Measurements from ENCODE around the gene THEMIS.
"Not testable (repeated sequence)": the region's sequence is repeated elsewhere in the genome, so short reads cannot be mapped to it uniquely, and the experiment has no call there.

THEMIS gene

DNA sequence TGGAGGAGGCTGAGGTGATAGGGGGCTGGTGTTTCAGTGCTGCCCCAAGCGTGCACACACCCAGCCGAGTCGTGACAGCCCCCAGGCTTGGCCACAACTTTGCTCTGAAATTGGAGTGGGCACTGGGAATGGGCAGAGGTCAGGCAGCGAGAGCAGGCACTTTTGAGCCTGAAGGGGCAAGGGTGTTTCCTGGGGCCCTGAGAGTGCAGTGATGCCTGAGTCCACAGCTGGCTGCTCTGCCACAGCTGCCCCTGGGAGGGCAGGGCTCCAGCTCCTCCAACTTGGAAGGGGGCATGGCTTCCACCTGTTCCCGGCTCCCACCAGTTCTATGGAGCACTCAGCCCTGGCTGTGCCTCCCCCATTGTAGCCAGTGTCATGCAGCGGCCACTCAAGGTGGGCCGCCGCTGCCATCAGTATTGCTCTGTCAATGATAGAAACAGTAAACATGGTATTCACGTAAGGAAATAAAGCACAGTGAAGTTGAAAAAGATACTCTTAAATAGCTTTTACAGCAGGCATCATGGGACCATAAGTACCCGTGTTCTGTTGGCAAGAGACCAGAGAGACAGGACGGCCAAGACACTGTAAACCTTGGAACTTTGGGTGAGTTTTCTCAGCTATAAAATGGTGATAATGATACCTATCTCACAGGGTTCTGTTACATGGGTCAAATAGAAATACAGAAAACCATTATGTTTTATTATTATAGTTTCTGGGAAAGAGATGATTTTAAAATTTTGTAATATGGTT is 108.9 kb downstream of the THEMIS start:
- DNase-seq, result no peak

- DNase-seq, result no peak
Measured at GRCh38 chr6:127790571-127790970, 110.3 kb downstream of the THEMIS start.

DNA sequence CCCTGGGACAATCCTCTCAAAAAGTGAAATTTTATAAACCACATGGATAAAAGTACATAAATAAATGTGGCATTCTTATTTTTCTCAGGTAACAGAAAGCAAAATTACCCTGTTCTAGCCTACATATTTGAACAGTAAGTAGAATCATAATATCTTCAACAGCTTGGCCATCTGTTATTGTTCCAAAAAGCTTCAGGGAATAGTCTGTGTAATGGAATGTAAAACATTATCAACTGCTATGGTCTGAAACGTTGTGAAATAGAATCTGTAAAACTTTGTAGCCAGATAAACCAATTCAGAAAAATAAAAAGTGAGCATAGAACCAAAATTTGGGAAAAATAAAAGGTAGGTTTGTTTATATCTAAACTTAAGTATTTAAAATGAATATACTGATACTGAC is 114.7 kb downstream of the THEMIS start:
- DNase-seq, result no peak

DNA sequence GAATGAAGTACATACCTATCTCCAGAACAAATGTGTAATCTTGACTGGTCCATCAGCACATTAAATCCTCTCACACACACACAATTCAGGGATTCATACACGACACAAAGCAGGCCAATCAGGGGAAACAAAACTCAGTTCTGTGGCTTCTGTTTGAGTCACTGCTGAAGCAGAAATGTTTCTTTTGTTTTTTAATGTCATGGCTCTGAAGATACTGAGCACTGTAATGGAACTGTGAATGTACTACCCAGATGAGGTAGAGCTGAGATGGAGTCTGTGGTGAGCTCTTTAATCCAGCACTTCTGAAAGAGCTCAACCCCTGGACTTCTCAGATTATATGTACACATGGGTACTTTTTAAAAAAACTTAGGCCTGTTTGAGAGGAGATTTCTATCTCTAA is 116.4 kb downstream of the THEMIS start:
- DNase-seq, result no peak

- not testable (repeated sequence) for DNase-seq
Measured at GRCh38 chr6:127781636-127782272, 119.1 kb downstream of the THEMIS start.

DNA sequence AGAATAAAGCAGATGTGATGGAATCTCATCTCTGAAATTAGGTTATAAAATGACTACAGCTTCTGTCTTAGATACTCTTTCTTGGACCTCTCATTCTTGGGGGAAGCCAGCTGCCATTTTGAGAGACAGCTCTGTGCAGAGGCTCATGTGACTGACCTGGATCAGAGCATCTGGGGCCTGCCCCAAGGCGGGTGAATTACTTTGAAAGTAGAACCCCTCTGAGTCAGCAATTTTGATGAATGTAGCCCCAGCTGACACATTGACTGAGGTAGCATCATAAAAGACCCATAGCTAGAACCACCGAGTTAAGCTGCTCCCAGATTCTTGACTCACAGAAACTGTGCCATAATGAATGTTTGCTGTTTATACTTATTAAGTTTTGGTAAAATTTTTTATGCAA is 124.5 kb downstream of the THEMIS start:
- DNase-seq, result no peak

- no peak for DNase-seq
Measured at GRCh38 chr6:127775371-127775770, 125.5 kb downstream of the THEMIS start.

DNA sequence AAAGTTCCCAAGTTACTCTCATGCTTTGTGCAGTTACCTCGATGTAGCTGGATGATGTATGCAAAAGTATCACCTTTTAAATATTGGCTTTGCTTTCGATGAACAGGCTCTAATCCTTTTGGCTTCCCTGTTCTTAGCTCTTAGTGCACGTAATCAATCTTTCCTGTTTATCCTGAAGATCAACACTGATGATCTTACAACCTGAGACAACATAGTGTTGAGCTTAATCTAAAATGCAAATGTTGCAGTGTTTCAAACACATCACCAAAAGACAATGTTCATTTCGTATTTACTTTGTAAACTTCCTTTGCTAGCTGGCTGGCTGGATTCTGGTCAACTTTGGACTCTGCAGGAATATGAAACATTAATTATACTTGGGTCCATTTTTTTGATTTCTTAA is 132.1 kb downstream of the THEMIS start:
- DNase-seq, result no peak

- DNase-seq, result no peak
Measured at GRCh38 chr6:127768223-127768622, 132.6 kb downstream of the THEMIS start.

DNA sequence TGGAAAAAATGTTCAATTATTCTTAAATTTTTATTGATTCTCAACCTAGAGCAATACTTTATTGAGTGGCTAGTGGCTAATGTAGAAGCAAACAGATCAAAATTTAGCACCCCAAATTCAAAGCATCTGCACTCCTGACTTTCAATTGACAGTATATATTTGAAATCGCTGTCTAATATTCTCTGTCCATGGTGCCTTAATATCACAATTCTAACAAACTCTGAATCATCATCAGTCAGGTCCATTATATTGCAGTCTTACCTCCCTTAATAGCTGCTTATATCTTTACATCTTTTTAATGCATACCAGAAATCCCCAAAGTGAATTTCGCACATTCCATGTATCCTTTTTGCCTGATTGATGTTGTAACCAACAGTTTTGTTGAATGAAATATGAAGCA is 134.9 kb downstream of the THEMIS start:
- DNase-seq, result no peak

DNA sequence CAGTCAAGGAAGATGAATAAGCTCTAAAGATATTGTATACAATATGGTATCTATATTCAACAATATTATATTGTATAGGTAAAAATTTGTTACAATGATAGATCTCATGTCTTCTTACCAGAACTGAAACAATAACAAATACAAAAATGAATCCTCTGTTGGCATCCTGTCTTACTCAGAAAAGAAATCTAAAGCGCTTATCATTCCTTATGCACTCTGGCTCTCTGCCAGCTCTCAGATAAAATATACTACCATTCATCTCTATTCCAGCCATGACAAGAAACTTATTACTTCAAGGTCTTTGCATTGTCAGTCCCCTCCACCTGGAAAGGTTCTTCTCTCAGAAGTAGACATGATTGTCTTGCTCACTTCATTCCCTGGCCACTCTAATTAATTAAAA is 138.6 kb downstream of the THEMIS start:
- no peak for DNase-seq

GRCh38 chr6:127761084-127761483 is 139.8 kb downstream of the THEMIS start:
- no peak for DNase-seq

- DNase-seq, result no peak
Measured at GRCh38 chr6:127749095-127749494, 151.8 kb downstream of the THEMIS start.

DNA sequence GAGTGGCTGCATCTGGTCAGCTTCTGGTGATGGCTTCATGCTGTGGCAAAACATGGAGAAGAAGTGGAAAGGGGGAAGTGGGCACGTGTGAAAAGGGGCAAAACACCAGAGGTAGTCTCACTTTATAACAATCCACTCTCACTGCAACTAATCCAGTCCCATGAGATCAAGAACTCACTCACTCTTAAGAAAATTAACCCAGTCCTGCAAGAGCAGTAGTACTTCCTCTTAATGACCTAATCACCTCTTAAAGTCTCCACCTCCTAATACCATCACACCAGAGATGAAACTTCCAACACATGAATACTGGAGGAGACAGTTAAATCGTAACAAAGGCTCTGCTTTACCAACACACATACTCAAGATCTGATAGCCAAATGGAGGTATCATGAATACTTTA is 152.6 kb downstream of the THEMIS start:
- DNase-seq, result no peak

DNA sequence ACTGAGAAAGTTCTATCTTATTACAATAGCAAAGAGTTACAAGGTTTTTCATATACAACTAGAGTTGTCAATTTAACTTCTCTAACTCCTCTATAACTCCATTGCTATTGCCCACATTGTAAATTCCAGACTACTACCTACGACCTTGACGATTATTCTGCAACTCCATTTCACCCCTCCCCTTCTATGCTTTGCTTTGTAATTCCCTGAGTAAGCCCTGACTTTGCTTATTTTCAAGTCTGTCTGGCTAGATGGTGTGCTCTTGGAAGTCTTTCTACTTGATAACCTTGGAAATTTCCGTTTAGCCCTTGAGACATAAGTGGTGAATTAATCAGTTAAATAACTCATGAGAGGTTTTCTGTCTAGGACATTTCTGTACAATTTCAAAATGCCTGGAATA is 162.4 kb downstream of the THEMIS start:
- no peak for DNase-seq

DNA sequence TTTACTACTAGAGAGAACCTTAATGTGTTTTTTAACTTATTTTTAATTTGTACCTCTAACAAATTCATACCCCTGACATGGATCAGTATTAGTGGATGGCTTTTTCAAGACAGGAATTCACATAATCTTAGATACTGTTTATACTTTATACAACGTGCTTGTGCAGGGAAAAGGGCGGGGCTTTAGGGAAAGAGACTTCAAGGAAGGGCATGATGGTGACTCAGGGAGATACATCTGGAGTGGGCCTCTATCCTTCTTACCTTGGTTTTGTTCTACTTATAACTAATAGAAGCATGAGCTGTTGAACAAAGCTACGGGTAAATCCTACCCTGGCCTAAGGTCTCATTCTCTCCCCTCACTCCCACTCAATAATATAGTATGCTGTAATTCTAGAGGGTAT is 163.1 kb downstream of the THEMIS start:
- DNase-seq, result no peak

GRCh38 chr6:127737009-127737486 is 163.8 kb downstream of the THEMIS start:
- peak; percentile 29 for DNase-seq

DNA sequence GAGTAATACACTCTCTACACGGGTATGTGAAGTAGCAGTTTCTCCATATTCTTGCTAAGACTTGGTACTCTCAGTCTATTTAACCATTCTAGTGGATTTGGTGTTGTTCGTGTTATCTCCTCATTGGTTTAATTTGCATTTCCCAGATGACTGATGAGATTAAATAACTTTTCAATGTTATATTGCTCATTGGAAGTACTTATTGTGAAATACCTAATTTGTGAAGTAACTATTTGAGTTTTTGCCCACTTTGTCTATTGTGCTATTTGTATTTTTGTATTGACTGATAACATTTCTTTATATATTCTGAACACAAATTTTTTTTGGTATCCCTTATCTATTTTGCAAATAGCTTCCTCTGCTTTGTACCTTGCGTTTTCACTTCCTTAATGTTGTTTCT is 167.9 kb downstream of the THEMIS start:
- DNase-seq, result no peak

DNA sequence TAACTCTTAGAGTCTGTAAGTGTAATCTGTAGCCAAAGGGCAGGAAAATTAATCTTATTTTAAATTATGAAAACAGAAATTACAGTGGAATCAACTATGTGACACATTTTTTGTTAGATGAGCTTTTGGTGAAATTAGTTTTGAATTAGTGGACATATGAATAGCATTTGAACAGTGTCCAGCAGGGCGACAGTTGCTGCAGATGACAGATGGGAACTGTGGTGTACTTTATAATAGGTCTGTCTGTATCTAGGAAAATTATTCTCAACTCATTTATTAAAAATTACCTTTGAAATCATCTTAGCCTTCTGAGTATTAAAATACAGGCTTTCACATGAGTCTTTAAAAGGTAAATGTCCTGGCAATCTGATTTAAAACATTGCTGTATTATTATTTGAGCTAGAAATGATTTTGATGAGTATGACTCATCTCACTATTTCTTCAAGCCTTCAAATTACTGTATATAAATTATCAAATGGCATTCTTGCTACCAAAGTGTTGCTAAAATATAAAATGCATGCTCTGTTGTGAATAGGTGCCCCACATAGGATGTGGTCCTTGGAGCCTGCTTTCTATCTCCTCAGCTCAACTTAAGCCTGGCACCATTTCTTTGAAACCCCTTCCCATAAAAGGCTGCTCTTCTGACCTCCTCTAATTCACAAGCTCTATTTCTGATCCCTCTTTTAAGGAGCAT is 173.5 kb downstream of the THEMIS start:
- no peak for DNase-seq

GRCh38 chr6:127725821-127726220 is 175.0 kb downstream of the THEMIS start:
- DNase-seq, result no peak

DNA sequence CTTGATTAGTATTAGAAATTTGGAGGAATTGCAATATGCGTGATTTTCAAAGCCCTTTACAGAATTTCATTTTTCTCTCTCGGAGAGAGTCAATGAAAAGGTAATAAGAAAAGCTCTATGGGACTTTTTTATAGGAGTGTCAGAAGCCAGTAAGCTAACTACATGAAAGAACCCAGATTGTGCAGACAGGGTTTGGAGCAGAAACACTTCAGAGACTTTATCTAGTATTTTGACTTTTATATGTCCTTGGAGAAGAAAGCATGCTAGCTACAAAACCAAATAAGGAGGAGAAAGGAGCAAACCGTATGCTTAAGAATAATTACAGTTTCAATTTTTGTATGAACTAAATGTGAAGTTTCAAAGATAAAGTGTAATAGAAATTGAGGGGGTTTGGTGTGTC is 182.2 kb downstream of the THEMIS start:
- DNase-seq, result no peak

DNA sequence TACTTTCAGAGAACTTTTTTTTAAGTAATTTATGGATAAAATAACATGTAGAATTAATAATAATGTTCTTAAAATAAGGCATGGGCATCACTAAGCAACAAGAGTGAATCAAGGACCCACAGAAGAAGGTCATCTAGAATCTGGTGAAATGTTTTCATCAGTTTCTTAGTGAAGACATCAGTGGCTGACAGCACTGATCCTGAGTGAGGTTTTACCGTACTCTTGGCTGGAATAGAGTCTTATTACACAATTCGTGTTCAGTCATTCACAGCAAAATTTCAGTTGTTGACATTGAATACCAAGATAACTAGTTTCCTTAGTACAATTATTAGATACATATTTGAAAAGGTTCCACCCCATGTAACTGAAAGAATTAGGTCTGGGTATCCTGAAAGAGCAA is 183.5 kb downstream of the THEMIS start:
- DNase-seq, result no peak

- DNase-seq, result no peak
Measured at GRCh38 chr6:127716465-127716864, 184.4 kb downstream of the THEMIS start.

DNA sequence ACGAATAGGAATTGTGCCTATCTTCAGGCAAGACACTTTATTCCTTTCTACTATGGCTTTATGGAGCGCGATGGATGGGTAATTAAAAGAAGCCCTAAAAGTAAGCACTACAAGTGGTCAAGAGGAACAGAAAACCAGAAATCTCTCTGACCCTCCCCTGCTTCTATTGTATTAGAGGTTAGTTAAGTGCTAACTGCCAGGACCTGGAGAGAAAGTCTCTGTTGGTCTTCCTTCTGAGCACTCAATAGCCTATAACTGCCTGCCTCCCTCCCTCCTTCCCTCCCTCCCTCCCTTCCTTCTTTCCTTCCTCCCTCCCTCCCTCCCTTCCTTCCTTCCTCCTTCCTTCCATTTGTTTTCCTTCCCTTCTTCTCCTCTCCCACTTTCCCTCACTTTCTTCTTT is 190.2 kb downstream of the THEMIS start:
- no peak for DNase-seq
